GM18499 (cell line): ENCODE measurements around the gene ZNF841.
"Not testable (repeated sequence)": the region's sequence is repeated elsewhere in the genome, so short reads cannot be mapped to it uniquely, and the experiment has no call there.

Experiments
- ATAC-seq: cut with Tn5 transposase; IDR thresholded peaks from one replicate; pipeline ENCODE4 v1.9.1; 2021; ENCODE audit warnings: moderate number of reproducible peaks; ENCODE audit not compliant: insufficient read depth, unreplicated experiment

Gene ZNF841

GRCh38 chr19:52070496-52070895, 25.1 kb downstream of the ZNF841 start:
- ATAC-seq: no peak

DNA sequence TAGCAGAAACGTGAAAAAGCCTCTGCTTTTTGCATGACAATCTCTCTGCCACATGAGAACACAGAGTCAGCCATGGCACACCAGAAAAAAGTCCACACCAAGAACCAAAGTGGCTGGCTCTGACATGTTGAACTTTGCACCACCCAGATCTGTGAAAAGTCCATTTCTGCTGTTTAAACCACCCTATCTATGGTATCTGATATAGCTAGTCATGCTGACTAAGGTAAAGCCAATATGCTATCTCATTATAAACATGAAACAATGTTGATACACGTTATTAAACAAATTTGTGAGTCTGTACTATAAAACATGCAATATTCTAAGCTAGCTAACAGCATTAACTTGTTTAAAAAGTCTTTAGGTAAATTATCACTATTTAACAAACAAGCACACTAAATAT, 25.9 kb downstream of the ZNF841 start:
- ATAC-seq: no peak

DNA sequence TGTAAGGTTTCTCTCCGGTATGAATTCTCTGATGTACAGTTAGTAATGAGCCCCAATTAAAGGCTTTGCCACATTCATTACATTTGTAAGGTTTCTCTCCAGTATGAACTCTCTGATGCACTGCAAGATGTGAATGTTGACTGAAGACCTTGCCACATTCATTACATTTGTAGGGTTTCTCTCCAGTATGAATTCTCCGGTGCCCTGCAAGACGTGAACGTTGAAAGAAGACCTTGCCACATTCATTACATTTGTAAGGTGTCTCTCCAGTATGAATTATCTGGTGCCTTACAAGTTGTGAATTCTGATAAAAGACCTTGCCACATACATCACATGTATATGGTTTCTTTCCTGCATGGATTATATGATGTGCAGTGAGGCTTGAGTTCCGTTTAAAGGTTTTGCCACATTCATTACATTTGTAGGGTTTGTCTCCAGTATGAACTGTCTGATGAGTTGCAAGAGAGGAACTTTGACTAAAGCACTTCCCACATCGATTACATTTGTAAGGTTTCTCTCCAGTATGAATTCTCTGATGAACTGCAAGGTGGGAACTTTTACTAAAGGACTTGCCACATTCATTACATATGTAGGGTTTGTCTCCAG, 29.2 kb downstream of the ZNF841 start:
- no peak for ATAC-seq

DNA sequence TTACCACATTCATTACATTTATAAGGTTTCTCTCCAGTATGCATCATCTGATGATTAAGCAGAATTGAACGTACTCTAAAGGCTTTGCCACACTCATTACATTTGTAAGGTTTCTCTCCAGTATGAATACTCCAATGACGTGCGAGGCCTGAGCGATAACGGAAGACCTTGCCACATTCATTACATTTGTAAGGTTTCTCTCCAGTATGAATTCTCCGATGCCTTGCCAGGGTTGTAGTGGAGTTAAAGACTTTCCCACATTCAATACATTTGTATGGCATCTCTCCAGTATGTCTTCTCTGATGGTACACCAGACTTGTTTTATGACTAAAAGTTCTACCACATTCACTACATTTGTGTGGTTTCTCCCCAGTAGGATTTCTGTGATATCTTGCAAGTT, 30.2 kb downstream of the ZNF841 start:
- no peak for ATAC-seq

- not testable (repeated sequence) for ATAC-seq
Observed at GRCh38 chr19:52056480-52056879, 39.1 kb downstream of the ZNF841 start.

DNA sequence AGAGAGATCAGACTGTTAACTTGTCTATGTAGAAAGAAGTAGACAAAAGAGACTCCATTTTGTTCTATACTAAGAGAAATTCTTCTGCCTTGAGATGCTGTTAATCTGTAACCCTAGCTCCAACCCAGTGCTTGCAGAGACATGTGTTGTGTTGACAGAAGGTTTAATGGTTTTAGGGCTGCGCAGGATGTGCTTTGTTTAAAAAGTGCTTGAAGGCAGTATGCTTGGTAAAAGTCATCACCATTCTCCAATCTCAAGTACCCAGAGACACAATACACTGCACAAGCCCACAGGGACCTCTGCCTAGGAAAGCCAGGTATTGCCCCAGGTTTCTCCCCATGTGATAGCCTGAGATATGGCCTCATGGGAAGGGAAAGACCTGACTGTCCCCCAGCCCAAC, 43.8 kb downstream of the ZNF841 start:
- not testable (repeated sequence) for ATAC-seq

- no peak for ATAC-seq
Observed at GRCh38 chr19:52048555-52049501, 46.7 kb downstream of the ZNF841 start, which contains the start of gene ZNF432. Gene ZNF432, minus strand, starts transcription at chr19:52048838. Its CDS starts 1,970 bp downstream, at chr19:52046868.

GRCh38 chr19:52039169-52039568, 56.4 kb downstream of the ZNF841 start:
- ATAC-seq: no peak

GRCh38 chr19:52034051-52034728, 61.4 kb downstream of the ZNF841 start:
- ATAC-seq: no peak

- no peak for ATAC-seq
Observed at GRCh38 chr19:52028780-52029123, 66.8 kb downstream of the ZNF841 start.

- ATAC-seq: no peak
Observed at GRCh38 chr19:52028027-52028779, 67.4 kb downstream of the ZNF841 start, which contains the start of gene ZNF614. Gene ZNF614, minus strand, starts transcription at chr19:52028379. Its CDS starts 2,634 bp downstream, at chr19:52025745.

GRCh38 chr19:52026255-52026990, 69.1 kb downstream of the ZNF841 start:
- not testable (repeated sequence) for ATAC-seq

DNA sequence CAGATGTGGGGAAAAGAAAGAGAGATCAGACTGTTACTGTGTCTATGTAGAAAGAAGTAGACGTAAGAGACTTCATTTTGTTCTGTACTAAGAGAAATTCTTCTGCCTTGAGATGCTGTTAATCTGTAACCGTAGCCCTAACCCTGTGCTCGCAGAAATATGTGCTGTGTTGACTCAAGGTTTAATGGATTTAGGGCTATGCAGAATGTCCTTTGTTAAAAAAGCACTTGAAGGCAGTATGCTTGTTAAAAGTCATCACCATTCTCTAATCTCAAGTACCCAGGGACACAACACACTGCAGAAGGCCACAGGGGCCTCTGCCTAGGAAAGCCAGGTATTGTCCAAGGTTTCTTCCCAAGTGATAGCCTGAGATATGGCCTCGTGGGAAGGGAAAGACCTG, 71.1 kb downstream of the ZNF841 start:
- ATAC-seq: not testable (repeated sequence)

- no peak for ATAC-seq
Observed at GRCh38 chr19:52022193-52022592, 73.4 kb downstream of the ZNF841 start.

DNA sequence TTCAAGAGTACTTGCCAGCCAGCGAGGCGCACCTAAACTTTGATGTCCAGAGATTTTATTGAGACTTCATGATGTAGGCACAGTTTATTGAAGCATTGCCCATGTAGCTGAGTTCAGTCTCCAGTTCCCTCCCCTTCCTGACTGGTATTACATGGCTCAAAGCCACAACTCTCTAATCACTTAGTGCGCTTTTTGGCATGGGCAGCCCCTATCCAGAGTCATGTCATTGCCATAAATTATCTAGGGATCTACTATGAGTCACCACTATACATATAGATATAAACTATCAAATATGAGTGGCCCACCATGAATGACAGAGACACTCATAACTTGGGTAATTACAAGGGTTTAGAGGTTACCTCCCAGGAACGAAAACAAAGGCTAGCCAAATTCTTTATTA, 75.1 kb downstream of the ZNF841 start:
- ATAC-seq: no peak
